Stimulated activated CD4-positive, alpha-beta T cell treated with anti-CD3 and anti-CD28 coated beads, TNF-alpha, amount 100 ng/mL, for 48 hours (primary cell): ENCODE data around the gene NDUFAF3.

ENCODE experiments used
- DNase-seq, 3 donors: peaks; one replicate each; pipeline ENCODE4 v3.0.0-alpha.2; 2020; ENCODE audit warnings: low read depth in 3 of 3

The NDUFAF3 gene

GRCh38 chr3:49053543-49053942 lies 31.6 kb downstream of the NDUFAF3 start:
- no peak for DNase-seq

GRCh38 chr3:49054344-49054862 lies 32.5 kb downstream of the NDUFAF3 start:
- DNase-seq = no peak

GRCh38 chr3:49057268-49057667 lies 35.3 kb downstream of the NDUFAF3 start:
- no peak for DNase-seq

GRCh38 chr3:49058011-49058410 lies 36.1 kb downstream of the NDUFAF3 start:
- DNase-seq = no peak
